H9 (cell line): ENCODE results near the gene XPC. TPM values are rescaled to one million over a fixed set of nuclear protein-coding genes. Genes with fewer than 3 reads are reported as not detected.

Experiments used
- DNase-seq: peaks from one replicate; pipeline ENCODE4 v3.0.0-alpha.2; 2017
- H2AFZ ChIP-seq: one replicate; pipeline ENCODE4 v1.6.1; 2013; ENCODE audit warnings: mild to moderate bottlenecking, low read length, control low read depth, moderate library complexity
- H2AK5ac ChIP-seq: 2 replicates; pipeline ENCODE4 v1.6.1; 2013; ENCODE audit warnings: low read length, control low read depth, mixed read lengths; ENCODE audit not compliant: insufficient read length
- H2BK120ac ChIP-seq: one replicate; pipeline ENCODE4 v1.6.1; 2013; ENCODE audit warnings: low read depth, mild to moderate bottlenecking, low read length, control low read depth, inconsistent platforms; ENCODE audit not compliant: poor library complexity, severe bottlenecking
- H2BK12ac ChIP-seq: 2 replicates; pipeline ENCODE4 v1.6.1; 2013; ENCODE audit warnings: low read length, control low read depth, mixed read lengths, low read depth; ENCODE audit not compliant: insufficient read length
- H2BK15ac ChIP-seq: 2 replicates; pipeline ENCODE4 v1.6.1; 2013; ENCODE audit warnings: low read depth, low read length, control low read depth
- H2BK20ac ChIP-seq: one replicate; pipeline ENCODE4 v1.6.1; 2013; ENCODE audit warnings: low read depth, mild to moderate bottlenecking, low read length, control low read depth, inconsistent platforms; ENCODE audit not compliant: poor library complexity, severe bottlenecking
- H2BK5ac ChIP-seq: 2 replicates; pipeline ENCODE4 v1.6.1; 2013; ENCODE audit warnings: low read length, control low read depth, mixed read lengths; ENCODE audit not compliant: insufficient read length
- H3K14ac ChIP-seq: 2 replicates; pipeline ENCODE4 v1.6.1; 2013; ENCODE audit warnings: low read length, control low read depth; ENCODE audit not compliant: insufficient read depth
- H3K18ac ChIP-seq: 2 replicates; pipeline ENCODE4 v1.6.1; 2013; ENCODE audit warnings: low read depth, mild to moderate bottlenecking, mixed read lengths, low read length, control low read depth; ENCODE audit not compliant: insufficient read length
- H3K23ac ChIP-seq: 2 replicates; pipeline ENCODE4 v1.6.1; 2013; ENCODE audit warnings: low read length, control low read depth, mixed read lengths, low read depth; ENCODE audit not compliant: insufficient read length
- H3K23me2 ChIP-seq: 2 replicates; pipeline ENCODE4 v1.6.1; 2013; ENCODE audit warnings: low read depth, mild to moderate bottlenecking, mixed read lengths, low read length, control low read depth; ENCODE audit not compliant: insufficient read length, poor library complexity, severe bottlenecking
- H3K27ac ChIP-seq: 2 replicates; pipeline ENCODE4 v1.5.1; 2013; ENCODE audit warnings: low read length, control low read depth, mixed read lengths, low read depth; ENCODE audit not compliant: insufficient read length
- H3K27me3 ChIP-seq: 2 replicates; pipeline ENCODE4 v1.6.1; 2013; ENCODE audit warnings: low read length, control low read depth, inconsistent platforms; ENCODE audit not compliant: insufficient read depth
- H3K4ac ChIP-seq: 2 replicates; pipeline ENCODE4 v1.6.1; 2013; ENCODE audit warnings: low read depth, mild to moderate bottlenecking, control low read depth, inconsistent platforms, low read length, moderate library complexity
- H3K4me1 ChIP-seq: 2 replicates; pipeline ENCODE4 v1.6.1; 2013; ENCODE audit warnings: low read length, control low read depth, inconsistent platforms; ENCODE audit not compliant: insufficient read depth
- H3K4me2 ChIP-seq: 2 replicates; pipeline ENCODE4 v1.6.1; 2013; ENCODE audit warnings: low read length, control low read depth, mixed read lengths; ENCODE audit not compliant: insufficient read length, insufficient read depth
- H3K56ac ChIP-seq: 2 replicates; pipeline ENCODE4 v1.6.1; 2013; ENCODE audit warnings: low read depth, mild to moderate bottlenecking, mixed read lengths, low read length, control low read depth; ENCODE audit not compliant: insufficient read length
- H3K79me1 ChIP-seq: 2 replicates; pipeline ENCODE4 v1.6.1; 2013; ENCODE audit warnings: low read depth, mild to moderate bottlenecking, moderate library complexity, low read length, control low read depth, inconsistent platforms; ENCODE audit not compliant: insufficient read depth, poor library complexity, severe bottlenecking
- H3K79me2 ChIP-seq: 2 replicates; pipeline ENCODE4 v1.6.1; 2013; ENCODE audit warnings: low read length, control low read depth, inconsistent platforms; ENCODE audit not compliant: insufficient read depth
- H3K9ac ChIP-seq: 2 replicates; pipeline ENCODE4 v1.6.1; 2013; ENCODE audit warnings: low read length, control low read depth, mixed read lengths; ENCODE audit not compliant: insufficient read length; ENCODE audit errors: extremely low read depth
- H3K9me3 ChIP-seq: one replicate; pipeline ENCODE4 v1.6.1; 2013; ENCODE audit warnings: low read depth, low read length, inconsistent platforms; ENCODE audit not compliant: control insufficient read depth
- H3T11ph ChIP-seq: one replicate; pipeline ENCODE4 v1.6.1; 2013; ENCODE audit warnings: mild to moderate bottlenecking, low read length, control low read depth, inconsistent platforms
- H4K20me1 ChIP-seq: one replicate; pipeline ENCODE4 v1.6.1; 2013; ENCODE audit not compliant: control insufficient read depth, insufficient read length, insufficient read depth
- H4K5ac ChIP-seq: 2 replicates; pipeline ENCODE4 v1.6.1; 2013; ENCODE audit warnings: low read depth, mild to moderate bottlenecking, mixed read lengths, low read length, control low read depth; ENCODE audit not compliant: insufficient read length
- H4K8ac ChIP-seq: replicated peaks from 2 replicates; pipeline ENCODE4 v1.6.1; 2013; ENCODE audit warnings: low read length, control low read depth, mixed read lengths, low read depth; ENCODE audit not compliant: insufficient read length
- H4K91ac ChIP-seq: 2 replicates; pipeline ENCODE4 v1.6.1; 2013; ENCODE audit warnings: low read depth, mild to moderate bottlenecking, moderate library complexity, mixed read lengths, low read length, control low read depth; ENCODE audit not compliant: insufficient read length
- H3K27ac Mint-ChIP-seq, 3 experiments: 2 replicates in 2 of 3; 3 replicates in 1 of 3; pipeline ENCODE4 v1.8.0; 2020 to 2021; ENCODE audit warnings: mixed read lengths in 3 of 3, mild to moderate bottlenecking in 1 of 3, moderate library complexity in 1 of 3
- H3K27me3 Mint-ChIP-seq: 2 replicates; pipeline ENCODE4 v1.8.0; 2021; ENCODE audit warnings: low read depth, mild to moderate bottlenecking, moderate library complexity, mixed read lengths
- H3K36me3 Mint-ChIP-seq, 3 experiments: 2 replicates in 2 of 3; 3 replicates in 1 of 3; pipeline ENCODE4 v1.8.0; 2020 to 2021; ENCODE audit warnings: low read depth in 3 of 3, mixed read lengths in 3 of 3; ENCODE audit not compliant: insufficient read depth in 1 of 3
- H3K4me1 Mint-ChIP-seq, 2 experiments: 2 replicates each; pipeline ENCODE4 v1.8.0; 2020; ENCODE audit warnings: mixed read lengths in 2 of 2
- H3K4me3 Mint-ChIP-seq, 2 experiments: 2 replicates in 1 of 2; 3 replicates in 1 of 2; pipeline ENCODE4 v1.8.0; 2020 to 2021; ENCODE audit warnings: mild to moderate bottlenecking in 2 of 2, mixed read lengths in 2 of 2, moderate library complexity in 1 of 2
- H3K9me3 Mint-ChIP-seq, 2 experiments: 2 replicates in 1 of 2; 3 replicates in 1 of 2; pipeline ENCODE4 v1.8.0; 2020; ENCODE audit warnings: mild to moderate bottlenecking in 2 of 2, mixed read lengths in 2 of 2, moderate library complexity in 1 of 2
- CTCF ChIP-seq: fragments of 200-600 bp; sonication (generic); conservative IDR thresholded peaks from 3 replicates; pipeline ENCODE4 v1.8.0; 2021; ENCODE audit warnings: antibody characterized with exemption, mild to moderate bottlenecking
- WGBS: extraction: QIAGEN DNeasy Blood & Tissue Kit; methylation state at CpG from one replicate; pipeline ENCODE4 v1.1.7; 2013; ENCODE audit warnings: missing lambda C conversion rate, low lambda C conversion rate, mixed read lengths; ENCODE audit not compliant: insufficient read length; ENCODE audit errors: extremely low coverage; 5-methylcytosine and 5-hydroxymethylcytosine counted together
- total RNA-seq: library from RNA; stranded (reverse); gene quantifications from 2 replicates; pipeline ENCODE4 v1.2.1, GENCODE V29; 2021

XPC gene
- total RNA-seq, 1 experiment from 2014 or later, result 30.3 TPM

GRCh38 chr3:14137004-14137403 lies 41.4 kb downstream of the XPC start:
- no peak for DNase-seq
- Histone ChIP-seq H3K4ac (no peak overlapping the region), H3K56ac (no peak overlapping the region), H3K9ac (no peak overlapping the region), H4K8ac (no peak overlapping the region), H3K14ac (no peak overlapping the region), H2BK20ac (no peak overlapping the region), H2BK15ac (no peak overlapping the region), H2BK120ac (no peak overlapping the region), H3K79me1 (no peaks in the 10 kb centered on the region), H3K4me2 (no peak overlapping the region), H4K5ac (no peak overlapping the region), H2BK12ac (no peak overlapping the region), H3K79me2 (no peaks in the 10 kb centered on the region), H3K4me1 (no peaks in the 10 kb centered on the region), H2BK5ac (no peak overlapping the region), H4K20me1 (peaks cover 1% of the 10 kb centered on the region), H2AK5ac (no peak overlapping the region), H2AFZ (no peak overlapping the region), H3K23me2 (no peaks in the 10 kb centered on the region), H3K9me3 (no peaks in the 10 kb centered on the region), H3K23ac (no peak overlapping the region), H4K91ac (no peak overlapping the region), H3K27me3 (no peaks in the 10 kb centered on the region), H3T11ph (no peak overlapping the region), H3K27ac (no peak overlapping the region), H3K18ac (no peak overlapping the region)
- H3K27me3 Mint-ChIP-seq, result no peaks in the 10 kb centered on the region; the same call in 1 of the 2 replicates
- H3K36me3 Mint-ChIP-seq, result peaks cover 16 to 83% (median 45%) of the 10 kb centered on the region in 3 experiments; a peak in 6 of 7 replicates
- no peak overlapping the region for H3K4me3 Mint-ChIP-seq
- H3K9me3 Mint-ChIP-seq, result no peaks in the 10 kb centered on the region
- H3K27ac Mint-ChIP-seq, result no peak overlapping the region
- no peaks in the 10 kb centered on the region for H3K4me1 Mint-ChIP-seq
- no CpG with 5 or more reads among the region's 3 CpGs for WGBS
- no peak for TF ChIP-seq CTCF
